GM18868 (cell line): ENCODE data around the gene NECTIN4.
"Not testable (repeated sequence)": the region's sequence is repeated elsewhere in the genome, so short reads cannot be mapped to it uniquely, and the experiment has no call there.

Experiments
- ATAC-seq: cut with Tn5 transposase; IDR thresholded peaks from one replicate; pipeline ENCODE4 v1.9.1; 2021; ENCODE audit warnings: mild to moderate bottlenecking, moderate library complexity; ENCODE audit not compliant: unreplicated experiment

The NECTIN4 gene

DNA sequence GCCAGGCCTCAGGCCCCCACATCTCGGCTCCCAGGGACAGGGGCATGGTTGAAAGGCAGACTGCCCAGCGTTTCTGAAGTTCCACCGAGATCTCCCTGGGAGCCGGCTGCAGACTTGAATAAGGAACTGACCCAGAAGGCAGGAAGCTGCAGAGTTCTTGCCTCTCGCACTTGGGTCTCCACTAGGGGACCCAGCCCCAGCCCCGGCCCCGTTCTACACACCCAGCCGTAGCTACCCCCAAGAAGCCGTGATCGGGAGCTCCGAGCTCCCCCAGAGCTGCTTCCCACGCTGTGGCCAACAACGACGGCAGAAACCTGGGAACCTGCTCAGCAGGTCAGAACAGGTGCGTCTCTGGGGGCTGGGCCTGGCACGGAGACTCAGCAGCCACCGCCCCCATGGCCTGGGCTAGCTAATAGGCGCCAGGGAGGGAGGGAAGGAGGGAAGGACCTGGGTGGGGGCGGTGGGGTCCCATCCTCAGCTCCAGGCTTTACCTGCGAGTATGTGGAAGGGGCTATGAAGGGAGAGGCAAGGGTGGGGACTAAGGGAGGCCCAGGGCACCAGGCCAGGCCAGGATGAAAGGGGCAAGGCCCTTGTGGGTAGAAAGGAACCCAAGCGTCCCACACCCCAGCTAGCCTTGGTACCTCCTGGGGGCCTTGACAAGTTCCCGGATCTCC, at the start of gene NECTIN4:
Gene NECTIN4, minus strand, starts transcription at position 308 of the 674 bp plus-strand sequence. Its CDS starts 262 bp downstream, at position 46.
- ATAC-seq: no peak

DNA sequence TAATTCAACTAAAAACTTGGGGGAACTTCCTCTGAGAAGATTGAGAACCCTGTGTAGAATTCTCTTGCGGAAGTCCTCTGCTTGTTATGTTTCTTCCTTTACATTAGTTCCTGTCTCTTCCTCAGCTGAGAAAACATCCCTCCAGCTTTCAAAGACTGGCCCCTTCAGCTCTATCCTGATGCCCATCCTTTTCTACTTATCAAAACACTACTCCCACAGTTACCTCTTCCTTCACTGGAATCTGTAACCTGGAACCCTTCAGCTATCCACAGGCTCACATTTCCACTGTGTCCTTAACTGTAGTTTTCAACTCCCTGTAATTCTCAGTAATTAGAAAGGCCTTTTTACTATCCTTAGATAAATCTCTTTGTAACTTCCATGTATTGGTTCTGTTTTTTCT, 49.1 kb upstream of the NECTIN4 start:
- ATAC-seq: no peak

DNA sequence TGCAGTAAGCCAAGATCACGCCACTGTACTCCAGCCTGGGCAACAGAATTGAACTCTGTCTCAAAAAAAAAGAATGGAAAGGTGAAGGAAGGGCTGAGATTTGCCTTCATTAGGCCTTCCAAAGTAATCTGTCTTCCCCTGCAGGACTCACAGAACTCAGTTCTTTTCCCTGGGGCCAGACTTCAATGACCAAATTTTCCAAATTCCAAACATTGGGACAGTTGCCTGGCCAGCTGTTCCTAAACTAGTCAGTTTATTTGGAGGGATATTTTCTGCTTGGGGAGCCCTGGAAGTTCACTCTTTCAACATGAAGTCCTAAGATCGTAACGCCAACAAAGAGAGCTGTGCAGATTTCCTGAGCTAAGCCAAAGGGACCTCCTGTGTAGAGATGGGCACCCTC, 48.5 kb upstream of the NECTIN4 start:
- ATAC-seq: no peak

DNA sequence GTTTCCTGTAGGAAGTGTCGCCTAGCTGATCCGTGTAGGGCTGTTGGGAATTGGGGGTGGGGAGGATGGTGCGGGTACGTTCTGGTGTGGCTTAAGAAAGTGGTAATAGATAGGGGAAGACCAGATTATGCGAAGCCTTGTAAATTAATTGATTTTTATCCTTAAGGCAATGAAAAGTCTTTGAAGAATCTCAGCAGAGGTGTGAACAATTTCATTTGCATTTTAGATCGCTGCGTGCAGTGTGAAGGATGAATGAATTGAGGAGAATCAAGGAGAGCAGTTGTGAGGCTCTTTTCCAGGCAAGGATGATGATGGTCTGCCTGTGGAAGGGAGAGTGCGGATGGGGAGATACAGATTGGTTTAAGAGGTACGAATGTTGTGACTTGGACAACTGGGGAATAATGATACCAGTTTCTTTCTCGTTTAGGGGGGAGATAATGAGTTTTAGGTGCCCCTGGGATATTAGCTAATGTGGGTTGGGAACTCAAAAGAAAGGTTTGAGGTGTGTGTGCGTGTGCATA, 43.9 kb upstream of the NECTIN4 start:
- ATAC-seq: no peak

DNA sequence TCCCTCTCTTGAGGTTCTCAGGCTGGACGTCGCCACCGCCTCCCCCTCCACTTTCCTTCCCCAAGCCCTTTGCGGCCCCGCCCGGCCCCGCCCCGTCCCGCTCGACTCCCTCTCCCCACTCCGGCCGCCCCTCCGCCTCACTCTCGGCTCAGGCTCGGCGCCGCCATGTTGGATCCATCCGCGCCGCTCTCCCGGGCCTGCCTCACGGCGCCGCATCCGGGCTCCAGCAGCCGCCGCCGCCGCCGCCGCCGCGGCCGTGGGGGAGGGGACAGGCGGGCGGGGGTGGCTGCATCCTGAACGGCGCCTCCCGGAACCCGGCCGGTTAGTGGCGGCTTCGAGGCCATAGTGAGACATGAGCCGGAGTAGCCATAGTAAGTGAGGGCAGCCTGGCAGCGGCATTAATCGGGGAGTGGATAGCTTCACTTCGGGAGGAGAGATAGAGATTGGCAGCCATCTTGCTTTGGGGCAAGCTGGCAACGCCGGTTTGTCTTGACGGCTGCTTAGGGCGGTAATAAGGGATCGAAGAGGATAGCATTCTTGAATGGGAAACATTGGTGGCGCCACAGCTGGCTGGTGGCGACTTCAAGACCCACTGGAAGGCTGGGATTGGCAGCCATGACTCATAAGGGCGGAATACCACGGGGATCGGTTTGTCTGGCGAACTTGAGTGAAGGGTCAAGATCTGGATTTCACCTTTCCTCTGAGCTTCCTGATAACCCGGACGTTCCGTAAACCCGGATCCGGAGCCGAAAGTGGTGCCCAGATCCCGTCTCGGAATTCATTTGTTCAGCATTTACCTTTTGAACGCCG, 43.3 kb upstream of the NECTIN4 start, which contains the start of gene DEDD:
Gene DEDD, minus strand, starts transcription at position 258 of the 810 bp plus-strand sequence. CDS start 8,205 bp downstream, outside the sequence.
- peak; percentile 93 for ATAC-seq

DNA sequence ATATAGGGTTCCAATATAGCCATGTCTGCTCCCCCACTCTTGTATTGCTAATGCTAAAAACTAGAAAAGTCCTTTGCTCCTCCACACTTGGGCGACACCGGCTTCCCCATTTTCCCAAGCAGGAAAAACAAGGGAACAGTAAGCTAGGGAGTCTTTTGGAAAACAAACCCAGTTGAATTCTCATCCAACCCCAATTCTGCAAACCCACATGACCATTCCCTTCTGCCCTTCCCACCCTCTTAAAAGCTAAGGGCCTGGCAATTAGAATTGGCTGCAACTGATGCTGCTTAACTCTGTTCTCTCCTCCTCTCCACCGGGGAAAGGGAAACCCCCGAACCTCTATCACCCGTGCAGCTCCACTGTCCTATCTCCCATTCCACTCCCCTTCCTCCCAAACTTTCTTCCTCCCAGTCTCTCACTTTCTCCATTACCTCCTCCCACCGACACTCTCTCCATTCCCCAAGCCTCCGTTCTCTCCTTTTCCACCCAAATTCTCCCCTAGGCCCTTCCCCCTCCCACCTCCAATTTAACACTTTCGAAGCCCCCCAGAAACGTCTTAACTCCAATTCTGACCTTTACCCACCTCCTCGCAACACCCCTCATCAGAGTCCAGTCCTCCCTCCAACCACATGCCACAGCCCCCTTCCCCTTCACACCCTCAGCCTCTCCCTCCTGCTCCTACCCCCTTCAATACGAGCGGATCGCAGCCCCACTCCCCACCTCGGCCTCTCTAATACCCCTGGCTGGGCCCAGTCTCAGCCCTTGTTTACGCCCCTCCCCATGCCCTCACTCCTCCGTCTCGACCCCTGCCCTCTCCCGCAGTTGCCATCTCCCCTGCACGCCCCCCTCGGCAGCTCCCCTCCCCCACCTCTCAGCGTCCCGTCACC, 42.4 kb upstream of the NECTIN4 start:
- ATAC-seq: no peak

DNA sequence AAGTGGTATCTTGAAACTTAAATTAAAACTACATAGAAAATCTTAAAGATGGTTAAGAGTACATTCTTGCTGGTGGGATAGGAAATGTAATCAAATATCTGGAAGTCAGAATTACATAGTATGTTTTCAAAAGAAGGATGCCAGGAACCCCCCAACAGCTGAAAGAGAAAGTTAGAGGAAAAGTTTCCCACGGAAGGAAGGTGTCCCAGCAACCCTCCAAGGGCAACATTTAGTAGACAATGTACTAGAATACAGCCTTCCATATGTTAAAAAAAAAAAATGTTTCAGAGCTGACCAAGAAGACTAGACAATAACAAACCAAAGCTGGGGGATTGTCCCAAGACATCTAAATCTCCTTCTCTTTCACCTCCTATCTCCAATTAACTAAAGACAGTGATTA, 40.9 kb upstream of the NECTIN4 start:
- ATAC-seq: no peak

DNA sequence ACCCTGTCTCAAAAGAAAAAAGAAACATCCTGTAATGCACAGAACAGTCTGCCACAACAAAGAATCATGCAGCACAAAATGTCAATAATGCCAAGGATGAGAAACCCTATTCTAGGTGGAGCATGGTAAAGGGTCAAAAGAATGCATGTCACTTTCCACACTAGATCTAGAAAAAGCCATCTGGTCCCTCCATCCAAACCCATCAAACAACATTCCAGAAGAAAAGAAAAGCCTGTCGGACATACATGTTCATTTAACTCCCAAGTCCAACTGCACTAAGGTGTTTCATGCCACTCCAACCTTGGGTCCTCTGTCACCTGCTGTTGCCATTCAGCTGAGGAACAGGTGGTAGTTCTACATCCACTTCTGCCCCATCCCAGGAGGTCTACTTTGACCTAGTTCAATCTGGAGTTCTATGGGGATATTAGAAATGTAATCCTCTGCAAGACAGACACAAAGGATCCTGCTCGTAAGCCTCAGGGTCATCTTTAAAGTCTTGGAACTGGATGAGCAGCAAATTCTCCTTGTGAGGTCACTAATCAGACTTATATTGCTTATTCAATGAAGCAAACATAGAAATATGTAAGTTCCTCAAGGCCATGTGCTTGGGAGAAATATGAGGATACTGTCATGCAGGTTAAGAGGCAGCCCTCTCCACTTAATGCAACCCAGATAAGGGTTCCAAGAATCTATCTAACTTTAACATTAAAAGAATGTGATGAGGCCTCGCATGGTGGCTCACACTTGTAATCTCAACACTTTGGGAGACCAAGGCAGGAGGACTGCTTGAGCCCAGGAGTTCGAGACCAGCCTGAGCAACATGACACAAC, 39.4 kb upstream of the NECTIN4 start:
- ATAC-seq: no peak

DNA sequence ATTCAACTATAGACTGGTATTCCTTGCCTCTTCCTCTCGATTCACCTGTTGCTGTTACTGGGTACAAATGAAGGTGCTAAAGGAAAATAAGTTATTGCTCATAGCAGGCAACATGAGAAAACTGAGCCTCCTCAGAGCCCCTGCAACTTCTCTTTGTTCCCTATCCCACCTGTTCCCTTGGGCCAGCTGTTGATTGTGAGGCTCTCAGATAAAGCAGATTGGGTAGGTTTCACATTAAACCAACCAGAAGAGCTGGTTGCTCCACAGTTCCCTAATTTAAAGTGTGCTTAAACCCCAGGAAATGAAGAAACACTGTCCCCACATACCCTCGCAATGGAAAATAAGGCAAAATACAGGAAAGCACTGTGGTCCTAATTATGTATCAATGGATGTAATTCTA, 38.3 kb upstream of the NECTIN4 start:
- no peak for ATAC-seq

DNA sequence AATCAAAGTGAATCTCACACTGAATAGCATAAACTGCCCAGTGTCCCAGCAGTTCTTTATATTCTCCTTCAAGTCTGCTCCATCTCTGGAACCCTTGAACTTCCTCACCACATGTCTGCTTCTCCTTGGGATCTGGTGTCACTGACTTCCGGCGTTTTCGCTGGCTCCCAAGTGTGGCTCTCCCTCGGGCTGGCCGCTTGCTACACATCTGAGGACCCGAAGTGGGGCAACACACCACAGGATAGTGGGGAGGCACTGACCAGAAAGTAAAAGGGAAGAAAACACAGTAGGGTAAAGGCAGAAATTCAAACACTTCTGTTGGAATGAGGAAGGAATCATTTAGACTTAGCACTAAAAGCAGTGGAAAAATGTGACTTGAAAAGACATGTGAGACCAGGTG, 33.6 kb upstream of the NECTIN4 start:
- no peak for ATAC-seq

DNA sequence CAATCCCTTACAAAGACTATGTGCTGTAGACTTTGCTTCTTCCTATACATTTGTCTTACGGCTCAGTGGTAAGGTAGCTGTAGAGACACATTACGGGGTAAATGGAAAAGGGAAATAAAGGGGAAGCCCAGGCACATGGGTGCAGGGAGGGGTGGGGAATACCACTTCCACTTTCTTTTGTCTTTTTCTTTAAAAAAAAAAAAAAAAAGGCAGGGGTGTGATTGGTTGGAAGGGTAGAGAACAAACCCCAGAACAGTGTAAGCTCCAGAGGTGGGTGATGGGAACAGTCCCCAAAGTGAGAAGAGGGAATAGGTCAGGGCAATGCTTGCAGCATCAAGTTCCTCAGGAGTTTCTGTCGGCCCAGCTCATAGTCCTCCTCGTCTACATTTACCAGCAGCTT, 32.5 kb upstream of the NECTIN4 start:
- no peak for ATAC-seq

DNA sequence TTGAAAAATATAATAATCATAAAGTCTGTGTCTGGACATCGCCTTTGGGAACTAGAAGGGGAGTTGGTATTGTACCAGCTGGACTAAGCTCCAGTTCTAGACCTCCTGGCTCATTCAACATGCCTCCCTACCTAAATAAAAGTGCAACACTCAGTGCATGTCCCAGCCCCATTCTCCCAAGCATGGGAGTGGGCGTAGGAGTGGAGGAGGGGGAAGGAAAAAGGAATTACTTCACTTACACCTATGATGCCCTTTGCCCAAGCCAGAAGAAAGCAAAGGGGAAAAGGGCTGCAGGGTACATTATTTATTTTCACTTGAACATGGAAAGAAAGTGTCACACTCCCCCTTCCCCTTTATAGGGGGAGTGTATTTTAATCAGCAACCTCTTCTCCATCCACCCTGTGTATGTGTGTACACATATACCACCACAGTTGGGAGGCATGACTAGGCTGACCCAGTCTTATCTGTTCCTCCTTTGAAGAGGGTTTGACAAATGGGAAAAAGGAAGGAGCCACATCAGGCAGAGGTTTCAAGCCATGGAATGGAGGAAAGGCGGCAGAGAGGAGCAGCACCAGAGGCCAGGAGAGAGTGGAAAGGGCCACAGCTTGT, 31.8 kb upstream of the NECTIN4 start:
- no peak for ATAC-seq

DNA sequence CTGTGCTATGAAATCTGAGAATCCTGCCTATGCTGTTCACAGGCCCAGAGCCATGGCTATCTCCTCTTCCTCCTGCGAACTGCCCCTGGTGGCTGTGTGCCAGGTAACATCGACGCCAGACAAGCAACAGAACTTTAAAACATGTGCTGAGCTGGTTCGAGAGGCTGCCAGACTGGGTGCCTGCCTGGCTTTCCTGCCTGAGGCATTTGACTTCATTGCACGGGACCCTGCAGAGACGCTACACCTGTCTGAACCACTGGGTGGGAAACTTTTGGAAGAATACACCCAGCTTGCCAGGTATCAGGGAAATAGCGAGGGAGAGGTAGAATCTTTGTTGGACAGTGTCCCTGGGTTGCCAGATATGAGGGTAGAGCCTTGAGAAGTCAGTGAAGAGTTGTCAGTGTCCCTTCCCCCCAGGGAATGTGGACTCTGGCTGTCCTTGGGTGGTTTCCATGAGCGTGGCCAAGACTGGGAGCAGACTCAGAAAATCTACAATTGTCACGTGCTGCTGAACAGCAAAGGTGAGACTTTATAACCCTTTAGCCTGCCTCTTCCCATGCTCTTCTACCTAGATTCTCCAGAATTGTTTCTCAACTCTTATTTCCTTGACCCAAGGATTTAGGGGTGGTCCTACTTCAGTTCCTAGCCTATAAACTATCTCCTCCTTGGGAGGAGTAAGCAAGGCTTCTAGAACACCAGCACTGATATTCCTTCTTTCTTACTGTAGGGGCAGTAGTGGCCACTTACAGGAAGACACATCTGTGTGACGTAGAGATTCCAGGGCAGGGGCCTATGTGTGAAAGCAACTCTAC, 29.9 kb upstream of the NECTIN4 start:
- ATAC-seq: peak; percentile 65

DNA sequence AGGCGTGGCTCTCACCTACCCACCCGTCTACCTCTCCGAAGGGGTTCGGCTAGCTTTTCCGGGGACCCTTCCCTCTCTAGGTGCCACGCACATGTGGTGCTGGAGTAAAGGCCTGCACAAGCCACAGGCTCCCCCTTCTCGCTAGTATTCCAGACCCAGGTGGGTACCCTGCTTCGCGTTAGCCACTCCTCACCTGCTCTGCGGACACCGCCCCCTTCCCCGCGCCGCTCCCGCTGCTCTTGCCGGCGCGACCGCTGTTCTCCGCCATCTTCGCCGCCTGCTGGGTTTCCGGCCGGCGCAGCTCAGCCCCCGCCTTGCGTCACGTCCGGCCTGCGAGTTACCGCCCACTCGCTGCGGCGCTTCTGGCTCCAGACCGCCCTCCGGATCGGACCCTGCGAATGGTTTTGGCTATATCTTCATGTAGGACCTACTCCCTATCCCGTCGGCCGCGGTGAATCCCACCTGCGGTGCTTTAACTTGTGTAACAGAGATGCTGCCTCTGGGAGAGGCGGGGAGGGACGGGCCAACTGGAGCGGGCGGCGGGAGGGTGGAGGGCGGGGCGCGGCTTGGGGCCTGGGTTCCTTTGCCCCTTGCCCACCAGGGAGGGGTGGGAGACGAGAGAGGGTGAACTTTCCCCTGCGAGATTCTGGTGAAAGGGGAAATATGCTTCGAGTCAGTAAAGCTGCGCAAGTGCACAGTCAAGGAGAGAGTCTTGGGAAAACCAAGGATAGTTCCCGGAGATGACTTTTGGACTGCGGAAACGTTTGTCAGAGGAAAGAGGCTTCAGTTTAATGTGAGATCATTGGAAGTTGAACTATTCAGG, 28.6 kb upstream of the NECTIN4 start, which contains the start of the genes NIT1 and PFDN2:
Gene NIT1, plus strand, starts transcription at position 347 of the 823 bp plus-strand sequence. Its CDS starts 72 bp downstream, at position 419.
Gene PFDN2, minus strand, starts transcription at position 279 of the 823 bp plus-strand sequence. Its CDS starts 11 bp downstream, at position 268.
- ATAC-seq: peak; percentile 81

DNA sequence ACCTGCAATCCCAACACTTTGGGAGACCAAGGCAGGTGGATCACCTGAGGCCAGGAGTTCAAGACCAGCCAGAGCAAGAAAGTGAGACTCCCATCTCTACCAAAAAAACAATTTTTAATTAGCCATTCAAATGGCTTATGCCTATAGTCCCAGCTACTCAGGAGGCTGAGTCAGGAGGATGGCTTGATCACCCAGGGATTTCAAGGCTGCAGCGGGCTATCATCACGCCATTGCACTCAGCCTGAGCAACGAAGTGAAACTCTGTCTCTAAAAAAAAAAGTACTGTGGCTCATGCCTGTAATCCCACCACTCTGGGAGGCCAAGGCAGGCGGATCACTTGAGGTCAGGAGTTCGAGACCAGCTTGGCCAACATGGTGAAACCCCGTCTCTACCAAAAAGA, 26.6 kb upstream of the NECTIN4 start:
- not testable (repeated sequence) for ATAC-seq

DNA sequence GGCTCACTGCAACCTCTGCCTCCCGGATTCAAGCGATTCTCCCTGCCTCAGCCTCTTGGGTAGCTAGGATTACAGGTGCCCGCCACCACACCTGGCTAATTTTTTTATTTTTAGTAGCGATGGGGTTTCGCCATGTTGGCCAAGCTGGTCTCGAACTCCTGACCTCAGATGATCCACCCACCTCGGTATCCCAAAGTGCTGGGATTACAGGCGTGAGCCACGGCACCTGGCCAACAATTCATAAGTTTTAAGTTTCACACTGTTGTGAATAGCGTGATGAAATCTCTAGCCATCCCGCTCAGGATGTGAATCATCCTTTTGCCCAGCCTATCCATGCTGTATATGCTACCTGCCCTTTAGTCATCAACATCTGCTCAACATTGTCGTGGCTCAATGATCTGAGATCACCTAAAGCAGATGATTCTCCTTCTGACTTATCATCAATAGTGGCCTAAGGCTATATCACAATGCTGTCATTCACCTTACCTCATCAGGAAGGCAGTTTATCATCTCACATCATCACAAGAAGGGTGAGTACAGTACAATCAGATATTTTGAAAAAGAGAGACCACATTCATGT, 25.9 kb upstream of the NECTIN4 start:
- no peak for ATAC-seq

DNA sequence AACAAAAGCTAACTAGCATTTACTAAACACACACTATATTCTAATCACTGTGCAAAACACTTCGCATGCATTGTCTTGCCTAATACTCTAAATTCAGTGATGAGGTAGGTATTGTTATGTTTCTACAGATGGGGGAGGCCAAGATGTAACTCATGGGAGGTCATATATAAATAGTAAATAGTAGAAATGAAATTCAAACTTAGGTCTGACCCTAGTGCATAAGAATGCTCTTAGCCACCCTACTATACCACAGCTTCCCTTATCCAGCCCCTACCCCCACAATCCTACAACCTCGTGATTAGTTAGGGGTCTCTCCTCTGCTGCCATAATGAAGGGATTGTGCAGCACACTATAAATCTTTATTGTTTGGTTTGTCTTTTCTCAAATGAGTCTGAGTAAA, 25.2 kb upstream of the NECTIN4 start:
- ATAC-seq: no peak
